ENCODE measurements around the gene SLC18A3. TPM values are rescaled to one million over a fixed set of nuclear protein-coding genes. Genes with fewer than 3 reads are reported as not detected.

Gene SLC18A3
- total RNA-seq: not detected in 2 replicates

GRCh38 chr10:49610114-49610457 is at the start of gene SLC18A3:
SLC18A3 (plus strand) TSS chr10:49610310; CDS start chr10:49610741, 431 bp downstream.

GRCh38 chr10:49613882-49614241 is 3.8 kb downstream of the SLC18A3 start, which contains the start of gene CHAT:
CHAT (plus strand) TSS chr10:49614037; CDS start chr10:49614190, 153 bp downstream.

Other genes starting within 250 kb of the SLC18A3 start
- not detected in 2 replicates for gene DRGX, start 214.2 kb upstream of the SLC18A3 start, total RNA-seq
- gene ERCC6, start 71.2 kb upstream of the SLC18A3 start, total RNA-seq: 34.9 and 38.5 TPM in 2 replicates
- not detected in 2 replicates for gene CHAT, start 3.7 kb downstream of the SLC18A3 start, total RNA-seq
- gene C10orf53, start 69.3 kb downstream of the SLC18A3 start, total RNA-seq: not detected in 2 replicates
- gene OGDHL, start 152.0 kb downstream of the SLC18A3 start, total RNA-seq: 0.16 and 1.5 TPM in 2 replicates

Data from hair follicle dermal papilla cell (primary cell).